Prostate gland (tissue), 2 donors: ENCODE measurements around the gene KLHL3. TPM values are rescaled to one million over a fixed set of nuclear protein-coding genes. Genes with fewer than 3 reads are reported as not detected.

Experiments used
- DNase-seq: peaks from one replicate; pipeline ENCODE4 v3.0.0-alpha.2; 2019; ENCODE audit warnings: low spot score
- H3K27ac ChIP-seq, 2 donors: fragments of 200-600 bp; sonication (generic); 2 replicates each; pipeline ENCODE4 v1.5.1; 2017 to 2019
- H3K27me3 ChIP-seq: fragments of 200-600 bp; sonication (generic); replicated peaks from 2 replicates; pipeline ENCODE4 v1.5.1; 2019; ENCODE audit not compliant: insufficient read depth
- H3K36me3 ChIP-seq, 2 donors: fragments of 200-600 bp; sonication (generic); 1 replicate in 1 of 2; 2 replicates in 1 of 2; pipeline versions ENCODE4 v1.5.1 to v1.8.1; 2017 to 2019
- H3K4me1 ChIP-seq: fragments of 200-600 bp; sonication (generic); replicated peaks from 2 replicates; pipeline ENCODE4 v1.5.1; 2019
- H3K4me3 ChIP-seq, 2 donors: fragments of 200-600 bp; sonication (generic); 2 replicates each; pipeline ENCODE4 v1.5.1; 2017 to 2019
- H3K9me3 ChIP-seq: fragments of 200-600 bp; sonication (generic); 2 replicates; pipeline ENCODE4 v1.5.1; 2017
- CTCF ChIP-seq, 4 experiments: fragments of 200-600 bp in 2 of 4; fragments of 450-650 bp in 2 of 4; sonication (generic) in 2 of 4; IDR thresholded peaks; 1 replicate in 3 of 4; 2 replicates in 1 of 4; pipeline ENCODE4 v1.5.1; 2016 to 2019; ENCODE audit warnings: antibody characterized with exemption in 4 of 4, mild to moderate bottlenecking in 2 of 4, moderate library complexity in 2 of 4
- POLR2A ChIP-seq: fragments of 450-650 bp; IDR thresholded peaks from one replicate; pipeline ENCODE4 v1.6.1; 2016; ENCODE audit warnings: antibody characterized with exemption, mild to moderate bottlenecking
- POLR2AphosphoS5 ChIP-seq: sonication (generic); formaldehyde crosslinking; IDR thresholded peaks from one replicate; pipeline ENCODE4 v1.6.1; 2017; ENCODE audit warnings: antibody characterized with exemption
- WGBS: methylation state at CpG from one replicate; pipeline ENCODE4 v1.1.5; 2018; 5-methylcytosine and 5-hydroxymethylcytosine counted together
- intact Hi-C: fragments of 100-400 bp; cut with DNase I; formaldehyde crosslinking; loops from one replicate; pipeline ENCODE4 v1.14.2; 2022
- total RNA-seq, 2 donors: library from RNA; depleted of rRNA; stranded (reverse); fragments of >200 nt; gene quantifications; one replicate each; pipeline ENCODE4 v1.1.0, GENCODE V29; 2016

Gene KLHL3
- total RNA-seq, 2 donors from 2014 or later = 1.8 to 14.0 TPM

- Histone ChIP-seq H3K4me1 (no peaks in the 10 kb centered on the region), H3K9me3 (no peaks in the 10 kb centered on the region), H3K27ac (no peak overlapping the region), H3K36me3 (no peaks in the 10 kb centered on the region), H3K4me3 (no peak overlapping the region), H3K27me3 (no peaks in the 10 kb centered on the region)
- no peak for DNase-seq
- TF ChIP-seq POLR2AphosphoS5 = no peak
- TF ChIP-seq POLR2A = no peak
- TF ChIP-seq CTCF (IDR thresholded peaks at IDR 0.05) = no peak
- intact Hi-C loops = no loop called here
- 51% methylated on average over 2 of the region's 2 CpGs for WGBS
These were observed 99.8 kb downstream of the KLHL3 start for GRCh38 chr5:137636099-137636498.

- Histone ChIP-seq H3K27me3 (no peaks in the 10 kb centered on the region), H3K27ac (no peak overlapping the region), H3K36me3 (no peaks in the 10 kb centered on the region), H3K9me3 (no peaks in the 10 kb centered on the region), H3K4me1 (no peaks in the 10 kb centered on the region), H3K4me3 (no peak overlapping the region)
- WGBS = 84% methylated on average over 1 of the region's 1 CpG
- TF ChIP-seq CTCF (IDR thresholded peaks at IDR 0.05) (no peak), POLR2AphosphoS5 (no peak), POLR2A (no peak)
- DNase-seq = no peak
- intact Hi-C loops = no loop called here
These were observed 100.4 kb downstream of the KLHL3 start for GRCh38 chr5:137635521-137635921.

GRCh38 chr5:137633896-137634295 is 102.0 kb downstream of the KLHL3 start:
- Histone ChIP-seq H3K36me3 (no peaks in the 10 kb centered on the region), H3K4me1 (no peaks in the 10 kb centered on the region), H3K27ac (no peak overlapping the region), H3K4me3 (no peak overlapping the region), H3K27me3 (no peaks in the 10 kb centered on the region), H3K9me3 (no peaks in the 10 kb centered on the region)
- intact Hi-C loops = loop anchor here (5.0 kb wide), 1 partner anchor 108 kb away; no protein-coding TSS in a partner anchor
- WGBS = 96% methylated on average over 9 of the region's 9 CpGs
- DNase-seq = no peak
- TF ChIP-seq CTCF (IDR thresholded peaks at IDR 0.05) (no peak), POLR2A (no peak), POLR2AphosphoS5 (no peak)

- H3K9me3 ChIP-seq = no peaks in the 10 kb centered on the region
- no peak for TF ChIP-seq CTCF (IDR thresholded peaks at IDR 0.05)
- TF ChIP-seq POLR2AphosphoS5 = no peak
- TF ChIP-seq POLR2A = no peak
- H3K36me3 ChIP-seq = no peaks in the 10 kb centered on the region
- intact Hi-C loops = loop anchor here (5.0 kb wide), 1 partner anchor 110 kb away; no protein-coding TSS in a partner anchor
- no peak overlapping the region for H3K4me3 ChIP-seq
- no peak overlapping the region for H3K27ac ChIP-seq
- no peak for DNase-seq
- no peaks in the 10 kb centered on the region for H3K27me3 ChIP-seq
- 92% methylated on average over 3 of the region's 3 CpGs for WGBS
- no peaks in the 10 kb centered on the region for H3K4me1 ChIP-seq
These were observed 103.2 kb downstream of the KLHL3 start for GRCh38 chr5:137632716-137633115.

GRCh38 chr5:137631453-137631852 is 104.4 kb downstream of the KLHL3 start:
- DNase-seq = no peak
- Histone ChIP-seq H3K27ac (no peak overlapping the region), H3K9me3 (no peaks in the 10 kb centered on the region), H3K36me3 (no peaks in the 10 kb centered on the region), H3K4me3 (no peak overlapping the region), H3K4me1 (no peaks in the 10 kb centered on the region), H3K27me3 (no peaks in the 10 kb centered on the region)
- intact Hi-C loops = loop anchor here (5.0 kb wide), 1 partner anchor 111 kb away; no protein-coding TSS in a partner anchor
- no peak for TF ChIP-seq POLR2A
- TF ChIP-seq CTCF (IDR thresholded peaks at IDR 0.05) = no peak
- TF ChIP-seq POLR2AphosphoS5 = no peak
- 56% methylated on average over 2 of the region's 2 CpGs for WGBS
